MM.1S (cell line): ENCODE measurements around the gene NUP98.

ENCODE experiments used
- DNase-seq: peaks from one replicate; pipeline ENCODE4 v3.0.0-alpha.2; 2015
- H2AFZ ChIP-seq: fragments of 300-600 bp; sonication (generic); 2 replicates; pipeline ENCODE4 v1.6.0; 2016; ENCODE audit warnings: antibody characterized with exemption, low read length
- H3F3A ChIP-seq: fragments of 300-600 bp; sonication (generic); 2 replicates; pipeline ENCODE4 v1.6.1; 2016; ENCODE audit warnings: mild to moderate bottlenecking, antibody characterized with exemption, low read length, moderate library complexity, mixed read lengths; ENCODE audit not compliant: insufficient read depth
- H3K27ac ChIP-seq: fragments of 300-600 bp; sonication (generic); 2 replicates; pipeline ENCODE4 v1.5.1; 2016; ENCODE audit warnings: mild to moderate bottlenecking, low read length
- H3K27me3 ChIP-seq: fragments of 300-600 bp; sonication (generic); replicated peaks from 2 replicates; pipeline ENCODE4 v1.6.0; 2016; ENCODE audit warnings: low read length; ENCODE audit not compliant: insufficient read depth
- H3K36me3 ChIP-seq: fragments of 300-600 bp; sonication (generic); replicated peaks from 2 replicates; pipeline ENCODE4 v1.6.1; 2016; ENCODE audit warnings: mild to moderate bottlenecking, low read length, mixed read lengths; ENCODE audit not compliant: insufficient read depth
- H3K4me1 ChIP-seq: fragments of 300-600 bp; sonication (generic); 2 replicates; pipeline ENCODE4 v1.6.1; 2016; ENCODE audit warnings: low read length, mixed read lengths
- H3K4me2 ChIP-seq: fragments of 300-600 bp; sonication (generic); 2 replicates; pipeline ENCODE4 v1.6.0; 2016; ENCODE audit warnings: low read depth, low read length
- H3K4me3 ChIP-seq: fragments of 300-600 bp; sonication (generic); 2 replicates; pipeline ENCODE4 v1.5.1; 2016; ENCODE audit warnings: low read length, mixed read lengths
- H3K79me2 ChIP-seq: fragments of 300-600 bp; sonication (generic); 2 replicates; pipeline ENCODE4 v1.6.1; 2016; ENCODE audit warnings: mixed run types, low read length, mixed read lengths
- H3K9ac ChIP-seq: fragments of 300-600 bp; sonication (generic); 2 replicates; pipeline ENCODE4 v1.6.1; 2016; ENCODE audit warnings: low read length, mixed read lengths
- H3K9me2 ChIP-seq: fragments of 300-600 bp; sonication (generic); replicated peaks from 2 replicates; pipeline ENCODE4 v1.6.1; 2016; ENCODE audit warnings: mild to moderate bottlenecking, low read length, mixed read lengths; ENCODE audit not compliant: insufficient read depth
- H3K9me3 ChIP-seq: fragments of 300-600 bp; sonication (generic); replicated peaks from 2 replicates; pipeline ENCODE4 v1.6.1; 2016; ENCODE audit warnings: mild to moderate bottlenecking, low read length, mixed read lengths; ENCODE audit not compliant: insufficient read depth
- H4K20me1 ChIP-seq: fragments of 300-600 bp; sonication (generic); 2 replicates; pipeline ENCODE4 v1.6.1; 2016; ENCODE audit warnings: mild to moderate bottlenecking, low read length, moderate library complexity, mixed read lengths; ENCODE audit not compliant: insufficient read depth
- CTCF ChIP-seq: fragments of 300-600 bp; sonication (generic); IDR thresholded peaks from 2 replicates; pipeline ENCODE4 v1.5.1; 2016; ENCODE audit warnings: antibody characterized with exemption, low read length, mixed read lengths
- EZH2 ChIP-seq: fragments of 300-600 bp; sonication (generic); optimal IDR thresholded peaks from 2 replicates; pipeline ENCODE3; 2017; ENCODE audit warnings: low read depth, mild to moderate bottlenecking, antibody characterized with exemption, low read length, mixed read lengths
- EZH2phosphoT487 ChIP-seq: fragments of 300-600 bp; sonication (generic); IDR thresholded peaks from 2 replicates; pipeline ENCODE4 v1.6.1; 2018; ENCODE audit warnings: antibody characterized with exemption, low read length

Gene NUP98

GRCh38 chr11:3638513-3638912, 158.8 kb downstream of the NUP98 start:
- Histone ChIP-seq H4K20me1 (no peaks in the 10 kb centered on the region), H3K27ac (no peak overlapping the region), H3K4me1 (peaks cover 13% of the 10 kb centered on the region), H3K79me2 (no peaks in the 10 kb centered on the region), H3K4me2 (no peak overlapping the region), H3K4me3 (no peak overlapping the region), H2AFZ (no peak overlapping the region), H3K9me2 (no peaks in the 10 kb centered on the region), H3K9me3 (no peaks in the 10 kb centered on the region), H3K27me3 (0 out of 2 replicates have a peak, but pooled peaks cover 8% of the 10 kb centered on the region), H3K36me3 (no peaks in the 10 kb centered on the region), H3F3A (no peaks in the 10 kb centered on the region), H3K9ac (no peak overlapping the region)
- DNase-seq = no peak
- TF ChIP-seq EZH2 (no peak), EZH2phosphoT487 (no peak), CTCF (no peak)

- Histone ChIP-seq H3K79me2 (no peaks in the 10 kb centered on the region), H2AFZ (no peak overlapping the region), H3K9ac (no peak overlapping the region), H3K27ac (no peak overlapping the region), H3K4me2 (no peak overlapping the region), H3K4me3 (no peak overlapping the region), H3K4me1 (peaks cover 10% of the 10 kb centered on the region), H3K9me3 (no peaks in the 10 kb centered on the region), H3K27me3 (no peaks in the 10 kb centered on the region), H3F3A (no peaks in the 10 kb centered on the region), H3K36me3 (no peaks in the 10 kb centered on the region), H4K20me1 (no peaks in the 10 kb centered on the region), H3K9me2 (no peaks in the 10 kb centered on the region)
- TF ChIP-seq EZH2phosphoT487 = no peak
- TF ChIP-seq CTCF = no peak
- no peak for TF ChIP-seq EZH2
- DNase-seq = no peak
Measured at GRCh38 chr11:3637201-3637600, 160.2 kb downstream of the NUP98 start.

- Histone ChIP-seq H3K4me3 (no peak overlapping the region), H4K20me1 (no peaks in the 10 kb centered on the region), H3K27me3 (no peaks in the 10 kb centered on the region), H3K4me2 (no peak overlapping the region), H3K36me3 (no peaks in the 10 kb centered on the region), H3K27ac (no peak overlapping the region), H3K4me1 (peaks cover 10% of the 10 kb centered on the region), H3K79me2 (no peaks in the 10 kb centered on the region), H3K9me3 (no peaks in the 10 kb centered on the region), H2AFZ (no peak overlapping the region), H3K9me2 (no peaks in the 10 kb centered on the region), H3K9ac (no peak overlapping the region), H3F3A (no peaks in the 10 kb centered on the region)
- no peak for DNase-seq
- no peak for TF ChIP-seq CTCF
- TF ChIP-seq EZH2 = no peak
- TF ChIP-seq EZH2phosphoT487 = no peak
Measured at GRCh38 chr11:3635641-3636375, 161.5 kb downstream of the NUP98 start.
